Neural cell (in vitro differentiated cells): Measurements from ENCODE around the gene AKAP10. TPM values are rescaled to one million over a fixed set of nuclear protein-coding genes. Genes with fewer than 3 reads are reported as not detected.

Experiments used
- H2AFZ ChIP-seq: fragments of 200-600, 300-800 bp; sonication (generic), shearing (Covaris generic); 2 replicates; pipeline ENCODE4 v1.6.0; 2014; ENCODE audit warnings: low read depth, mild to moderate bottlenecking, antibody characterized with exemption, low read length, moderate library complexity
- H3F3A ChIP-seq: fragments of 200-600 bp; shearing (Covaris generic); 2 replicates; pipeline ENCODE4 v1.6.1; 2016; ENCODE audit warnings: mild to moderate bottlenecking, moderate library complexity, mixed read lengths, antibody characterized with exemption, low read length; ENCODE audit not compliant: insufficient read depth, poor library complexity, severe bottlenecking
- H3K27ac ChIP-seq: fragments of 200-600, 300-800 bp; sonication (generic), shearing (Covaris generic); 2 replicates; pipeline ENCODE4 v1.5.1; 2014; ENCODE audit warnings: mild to moderate bottlenecking, low read length, moderate library complexity
- H3K27me3 ChIP-seq: fragments of 300-800, 200-600 bp; sonication (generic), shearing (Covaris generic); 2 replicates; pipeline ENCODE4 v1.6.0; 2014; ENCODE audit warnings: mild to moderate bottlenecking, low read depth, low read length, moderate library complexity; ENCODE audit not compliant: insufficient read depth
- H3K36me3 ChIP-seq: fragments of 300-800, 200-600 bp; sonication (generic), shearing (Covaris generic); 2 replicates; pipeline ENCODE4 v1.5.1; 2014; ENCODE audit warnings: mild to moderate bottlenecking, antibody characterized with exemption, low read length, moderate library complexity; ENCODE audit not compliant: insufficient read depth
- H3K4me2 ChIP-seq: fragments of 300-800, 200-600 bp; sonication (generic), shearing (Covaris generic); 2 replicates; pipeline ENCODE4 v1.6.0; 2014; ENCODE audit warnings: mild to moderate bottlenecking, low read length
- H3K4me3 ChIP-seq: fragments of 300-800, 200-600 bp; sonication (generic), shearing (Covaris generic); 2 replicates; pipeline ENCODE4 v1.5.1; 2014; ENCODE audit warnings: mild to moderate bottlenecking, low read length, moderate library complexity
- H3K79me2 ChIP-seq: fragments of 200-600 bp; shearing (Covaris generic); replicated peaks from 2 replicates; pipeline ENCODE4 v1.6.0; 2014; ENCODE audit warnings: mild to moderate bottlenecking, low read length, moderate library complexity; ENCODE audit not compliant: insufficient read depth
- H3K9ac ChIP-seq: fragments of 300-800, 200-600 bp; sonication (generic), shearing (Covaris generic); 2 replicates; pipeline ENCODE4 v1.6.1; 2016; ENCODE audit warnings: mild to moderate bottlenecking, low read length, mixed read lengths
- H3K9me2 ChIP-seq: fragments of 200-600 bp; shearing (Covaris generic); 2 replicates; pipeline ENCODE4 v1.6.1; 2016; ENCODE audit warnings: mild to moderate bottlenecking, low read length, mixed read lengths; ENCODE audit not compliant: insufficient read depth
- H3K9me3 ChIP-seq: fragments of 200-600, 300-800 bp; sonication (generic), shearing (Covaris generic); 2 replicates; pipeline ENCODE4 v1.6.1; 2016; ENCODE audit warnings: mild to moderate bottlenecking, mixed run types, low read length, moderate library complexity, mixed read lengths
- H4K20me1 ChIP-seq: fragments of 200-600 bp; shearing (Covaris generic); 2 replicates; pipeline ENCODE4 v1.6.1; 2016; ENCODE audit warnings: mild to moderate bottlenecking, mixed run types; ENCODE audit not compliant: insufficient read depth
- CTCF ChIP-seq: fragments of 450-650 bp; IDR thresholded peaks from 2 replicates; pipeline ENCODE4 v1.5.1; 2014; ENCODE audit warnings: antibody characterized with exemption, mild to moderate bottlenecking, moderate library complexity; ENCODE audit not compliant: poor library complexity, severe bottlenecking
- EP300 ChIP-seq: fragments of 450-650 bp; conservative IDR thresholded peaks from 2 replicates; pipeline ENCODE4 v1.6.1; 2014; ENCODE audit warnings: antibody characterized with exemption, mild to moderate bottlenecking, moderate library complexity; ENCODE audit not compliant: poor library complexity, severe bottlenecking
- EZH2 ChIP-seq: fragments of 200-600, 300-800 bp; shearing (Covaris generic), sonication (generic); IDR thresholded peaks from 2 replicates; pipeline ENCODE4 v1.6.1; 2014; ENCODE audit warnings: antibody characterized with exemption, low read length, borderline replicate concordance, mild to moderate bottlenecking; ENCODE audit not compliant: insufficient read depth, poor library complexity, severe bottlenecking
- MXI1 ChIP-seq: fragments of 450-650 bp; conservative IDR thresholded peaks from 2 replicates; pipeline ENCODE4 v1.6.1; 2014; ENCODE audit warnings: antibody characterized with exemption, mild to moderate bottlenecking; ENCODE audit not compliant: poor library complexity, severe bottlenecking
- POLR2AphosphoS5 ChIP-seq: IDR thresholded peaks from 2 replicates; pipeline ENCODE4 v1.6.1; 2012
- RAD21 ChIP-seq: fragments of 450-650 bp; conservative IDR thresholded peaks from 2 replicates; pipeline ENCODE4 v1.6.1; 2014; ENCODE audit warnings: antibody characterized with exemption, mild to moderate bottlenecking, moderate library complexity
- REST ChIP-seq: IDR thresholded peaks from 2 replicates; pipeline ENCODE4 v1.6.1; 2012; ENCODE audit warnings: borderline replicate concordance
- SMC3 ChIP-seq: fragments of 450-650 bp; conservative IDR thresholded peaks from 2 replicates; pipeline ENCODE4 v1.6.1; 2014; ENCODE audit warnings: antibody characterized with exemption, mild to moderate bottlenecking, moderate library complexity; ENCODE audit not compliant: poor library complexity
- TAF1 ChIP-seq: IDR thresholded peaks from 2 replicates; pipeline ENCODE4 v1.6.1; 2012; ENCODE audit warnings: low read depth
- polyA plus RNA-seq: library from polyadenylated mRNA; depleted of rRNA; stranded (reverse); fragments of >200 nt; gene quantifications from 2 replicates; pipeline ENCODE4 v1.2.3, GENCODE V29; 2014

The AKAP10 gene
- polyA plus RNA-seq, 1 donor from 2014 or later, result 27.3 TPM

GRCh38 chr17:19935169-19935568 lies 42.5 kb downstream of the AKAP10 start:
- no peaks in the 10 kb centered on the region for H3K36me3 ChIP-seq
- H3K4me2 ChIP-seq, result no peak overlapping the region
- H4K20me1 ChIP-seq, result no peaks in the 10 kb centered on the region
- H3K9ac ChIP-seq, result no peak overlapping the region
- H3K79me2 ChIP-seq, result no peaks in the 10 kb centered on the region
- H3K9me3 ChIP-seq, result no peaks in the 10 kb centered on the region
- TF ChIP-seq REST (no peak), RAD21 (no peak), EZH2 (no peak), MXI1 (no peak), CTCF (no peak), POLR2AphosphoS5 (no peak), SMC3 (no peak), EP300 (no peak), TAF1 (no peak)
- no peaks in the 10 kb centered on the region for H3F3A ChIP-seq
- H3K27me3 ChIP-seq, result no peaks in the 10 kb centered on the region
- no peaks in the 10 kb centered on the region for H3K9me2 ChIP-seq
- no peak overlapping the region for H3K27ac ChIP-seq
- no peak overlapping the region for H2AFZ ChIP-seq
- H3K4me3 ChIP-seq, result no peak overlapping the region

GRCh38 chr17:19933628-19934027 lies 44.0 kb downstream of the AKAP10 start:
- Histone ChIP-seq H2AFZ (no peak overlapping the region), H3F3A (no peaks in the 10 kb centered on the region), H3K9me3 (no peaks in the 10 kb centered on the region), H3K27me3 (no peaks in the 10 kb centered on the region), H4K20me1 (no peaks in the 10 kb centered on the region), H3K79me2 (no peaks in the 10 kb centered on the region), H3K9ac (no peak overlapping the region), H3K36me3 (no peaks in the 10 kb centered on the region), H3K27ac (no peak overlapping the region), H3K4me2 (no peak overlapping the region), H3K9me2 (no peaks in the 10 kb centered on the region), H3K4me3 (no peak overlapping the region)
- no peak for TF ChIP-seq SMC3
- no peak for TF ChIP-seq MXI1
- TF ChIP-seq REST, result no peak
